ENCODE results near the gene ATP6V1E1. TPM values are rescaled to one million over a fixed set of nuclear protein-coding genes. Genes with fewer than 3 reads are reported as not detected.

The ATP6V1E1 gene
- total and polyA plus RNA-seq, 2 of the 13 experiments (the other 11 are each of a cell fraction or from before 2014, with no cell fraction given): 69.3 to 90.9 TPM

DNA sequence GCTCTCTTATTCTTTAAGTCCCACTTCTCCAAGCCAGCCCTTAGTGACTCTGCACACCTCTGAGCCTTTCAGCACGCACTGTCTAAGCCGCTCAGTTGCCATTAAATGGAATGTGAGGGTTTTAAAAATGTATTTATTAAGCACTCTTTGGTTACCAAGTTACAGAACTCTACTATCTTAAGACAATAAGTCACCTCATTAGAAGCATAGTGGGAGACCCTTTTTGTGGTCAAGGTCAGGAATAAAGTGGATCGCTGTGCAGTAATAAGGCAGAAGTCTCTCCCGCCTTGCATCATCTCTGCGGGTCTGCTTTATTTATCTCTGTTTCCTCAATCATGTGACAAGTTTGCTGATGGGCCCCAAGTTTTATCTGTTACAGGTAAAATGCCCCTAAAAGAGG lies 53.4 kb downstream of the ATP6V1E1 start (continued):
- TF ChIP-seq WIZ (CRISPR knock-in tag; IDR thresholded peaks at IDR 0.05) (no peak), ZNF205 (CRISPR knock-in tag; IDR thresholded peaks at IDR 0.05) (no peak), ATF1 (CRISPR knock-in tag; IDR thresholded peaks at IDR 0.05) (no peak), HNRNPK (IDR thresholded peaks at IDR 0.05; ENCODE audit: low read depth, low read length, poor library complexity, severe bottlenecking) (no peak), NFIB (CRISPR knock-in tag; IDR thresholded peaks at IDR 0.05; ENCODE audit: borderline replicate concordance) (no peak), SNRNP70 (IDR thresholded peaks at IDR 0.05; ENCODE audit: low read depth, low read length) (no peak), SIN3A (IDR thresholded peaks at IDR 0.05; ENCODE audit: borderline replicate concordance, low read depth, low read length) (no peak)
- TF ChIP-seq, protein P1, sequence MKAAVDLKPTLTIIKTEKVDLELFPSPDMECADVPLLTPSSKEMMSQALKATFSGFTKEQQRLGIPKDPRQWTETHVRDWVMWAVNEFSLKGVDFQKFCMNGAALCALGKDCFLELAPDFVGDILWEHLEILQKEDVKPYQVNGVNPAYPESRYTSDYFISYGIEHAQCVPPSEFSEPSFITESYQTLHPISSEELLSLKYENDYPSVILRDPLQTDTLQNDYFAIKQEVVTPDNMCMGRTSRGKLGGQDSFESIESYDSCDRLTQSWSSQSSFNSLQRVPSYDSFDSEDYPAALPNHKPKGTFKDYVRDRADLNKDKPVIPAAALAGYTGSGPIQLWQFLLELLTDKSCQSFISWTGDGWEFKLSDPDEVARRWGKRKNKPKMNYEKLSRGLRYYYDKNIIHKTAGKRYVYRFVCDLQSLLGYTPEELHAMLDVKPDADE (CRISPR knock-in tag; IDR thresholded peaks at IDR 0.05): no peak

DNA sequence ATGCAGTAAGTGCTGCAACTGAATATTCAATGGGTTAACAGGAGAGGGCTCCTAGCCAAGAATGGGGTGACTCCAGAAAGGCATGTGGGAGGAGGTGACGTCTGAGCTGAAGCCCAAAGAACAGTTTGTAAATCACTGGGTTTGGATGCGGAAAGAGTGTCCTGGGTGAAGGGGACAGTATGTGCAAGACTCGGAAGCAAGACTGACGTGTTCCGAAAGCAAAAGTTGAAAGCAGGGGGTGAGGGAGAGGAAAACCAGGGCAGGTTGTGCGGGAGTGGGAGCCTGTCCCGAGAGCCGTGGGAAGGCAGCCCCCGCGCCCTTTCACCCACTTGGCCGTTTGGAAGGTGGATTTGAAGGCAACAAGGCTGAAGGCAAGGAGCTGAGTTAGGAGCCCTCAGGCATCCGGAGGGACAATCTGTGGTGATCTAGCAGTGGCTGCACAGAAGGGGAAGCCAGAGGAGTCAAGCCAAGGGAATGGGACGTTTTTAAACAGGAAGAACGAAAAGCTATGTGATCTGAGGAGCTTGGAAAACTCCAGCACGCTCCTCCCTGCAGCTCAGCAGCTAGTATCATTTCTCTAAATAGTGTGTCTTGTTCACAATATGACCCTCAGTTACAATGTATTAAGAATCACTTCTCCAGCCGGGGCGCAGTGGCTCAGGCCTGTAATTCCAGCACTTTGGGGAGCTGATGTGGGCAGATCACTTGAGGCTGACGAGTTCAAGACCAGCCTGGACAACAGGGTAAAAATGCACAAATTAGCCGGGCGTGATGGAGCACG lies 57.5 kb downstream of the ATP6V1E1 start:
- FAIRE-seq (no peak), ATAC-seq (peak; percentile 51), DNase-seq (ENCODE audit: low spot score) (no peak)
- no peaks in the 10 kb centered on the region for H3K9me3 ChIP-seq (ENCODE audit: low read length)
- in situ Hi-C loops (cut with HindIII; ENCODE audit: extremely low pct_ligation_motif_present, low pct_unique_long_range_greater_than_20kb): no loop called here
- ChIA-PET POLR2A (interaction anchor here (0.6 kb wide), 1 partner anchor 69 kb away, joined by 4 read pairs; no protein-coding TSS in a partner anchor), CTCF (ENCODE audit: low intra/inter-chr PET ratio, low total read pairs) (no interaction called here)
- H4K20me1 ChIP-seq (ENCODE audit: insufficient read depth, low read length): no peaks in the 10 kb centered on the region
- H3K9ac ChIP-seq (ENCODE audit: insufficient read depth, low read depth, low read length): peak overlapping the region; percentile 17; the same call in 1 of the 2 replicates
- intact Hi-C loops (cut with micrococcal nuclease; ENCODE audit: unreplicated experiment): no loop called here
- peak overlapping the region; percentile 20 for H2AFZ ChIP-seq (ENCODE audit: low read length)
- BruUV-seq (replicated peaks): no TSS peak
- H3K36me3 ChIP-seq (replicated peaks in 1 of 2; ENCODE audit: control insufficient read depth in 1 of 2, insufficient read depth in 2 of 2, low read length in 2 of 2): no peaks in the 10 kb centered on the region
- H3K79me2 ChIP-seq (ENCODE audit: insufficient read depth, low read length): no peaks in the 10 kb centered on the region
- H3K27me3 ChIP-seq (ENCODE audit: control insufficient read depth in 1 of 2, insufficient read depth in 2 of 2, low read length in 2 of 2): peaks cover 4 to 15% of the 10 kb centered on the region in 2 experiments; a peak in 4 of 5 replicates
- no peak overlapping the region for H3K27ac ChIP-seq (ENCODE audit: extremely low read length, insufficient read depth, low read length)
- peak overlapping the region; percentile 75 for H3K4me2 ChIP-seq (ENCODE audit: low read depth, low read length)
- WGBS (ENCODE audit: low lambda C conversion rate): 25% methylated on average over 21 of the region's 21 CpGs
- peaks cover 31% of the 10 kb centered on the region for H3K4me1 ChIP-seq (ENCODE audit: insufficient read depth, low read length)
- TF ChIP-seq ZNF766 (CRISPR knock-in tag; IDR thresholded peaks at IDR 0.05; ENCODE audit: borderline replicate concordance) (no peak), ZNF598 (CRISPR knock-in tag; IDR thresholded peaks at IDR 0.05; ENCODE audit: borderline replicate concordance) (peak; percentile 48; the same call in 1 of the 2 replicates)
- TF ChIP-seq, protein P2, sequence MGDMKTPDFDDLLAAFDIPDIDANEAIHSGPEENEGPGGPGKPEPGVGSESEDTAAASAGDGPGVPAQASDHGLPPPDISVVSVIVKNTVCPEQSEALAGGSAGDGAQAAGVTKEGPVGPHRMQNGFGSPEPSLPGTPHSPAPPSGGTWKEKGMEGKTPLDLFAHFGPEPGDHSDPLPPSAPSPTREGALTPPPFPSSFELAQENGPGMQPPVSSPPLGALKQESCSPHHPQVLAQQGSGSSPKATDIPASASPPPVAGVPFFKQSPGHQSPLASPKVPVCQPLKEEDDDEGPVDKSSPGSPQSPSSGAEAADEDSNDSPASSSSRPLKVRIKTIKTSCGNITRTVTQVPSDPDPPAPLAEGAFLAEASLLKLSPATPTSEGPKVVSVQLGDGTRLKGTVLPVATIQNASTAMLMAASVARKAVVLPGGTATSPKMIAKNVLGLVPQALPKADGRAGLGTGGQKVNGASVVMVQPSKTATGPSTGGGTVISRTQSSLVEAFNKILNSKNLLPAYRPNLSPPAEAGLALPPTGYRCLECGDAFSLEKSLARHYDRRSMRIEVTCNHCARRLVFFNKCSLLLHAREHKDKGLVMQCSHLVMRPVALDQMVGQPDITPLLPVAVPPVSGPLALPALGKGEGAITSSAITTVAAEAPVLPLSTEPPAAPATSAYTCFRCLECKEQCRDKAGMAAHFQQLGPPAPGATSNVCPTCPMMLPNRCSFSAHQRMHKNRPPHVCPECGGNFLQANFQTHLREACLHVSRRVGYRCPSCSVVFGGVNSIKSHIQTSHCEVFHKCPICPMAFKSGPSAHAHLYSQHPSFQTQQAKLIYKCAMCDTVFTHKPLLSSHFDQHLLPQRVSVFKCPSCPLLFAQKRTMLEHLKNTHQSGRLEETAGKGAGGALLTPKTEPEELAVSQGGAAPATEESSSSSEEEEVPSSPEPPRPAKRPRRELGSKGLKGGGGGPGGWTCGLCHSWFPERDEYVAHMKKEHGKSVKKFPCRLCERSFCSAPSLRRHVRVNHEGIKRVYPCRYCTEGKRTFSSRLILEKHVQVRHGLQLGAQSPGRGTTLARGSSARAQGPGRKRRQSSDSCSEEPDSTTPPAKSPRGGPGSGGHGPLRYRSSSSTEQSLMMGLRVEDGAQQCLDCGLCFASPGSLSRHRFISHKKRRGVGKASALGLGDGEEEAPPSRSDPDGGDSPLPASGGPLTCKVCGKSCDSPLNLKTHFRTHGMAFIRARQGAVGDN (CRISPR knock-in tag; IDR thresholded peaks at IDR 0.05): 0 out of 2 replicates have a peak, but pooled peaks have one; percentile 18
- H3K4me3 ChIP-seq (replicated peaks in 1 of 3; ENCODE audit: insufficient read depth in 1 of 3, low read depth in 2 of 3, low read length in 3 of 3): peak overlapping the region in 2 of 3 experiments; percentile 2 to 60; a peak in 2 of 6 replicates

All from HepG2 (cell line).